HG03039 (cell line): Measurements from ENCODE around the gene GABRR3.

Source experiments
- ATAC-seq: cut with Tn5 transposase; IDR thresholded peaks from one replicate; pipeline ENCODE4 v1.9.1; 2021; ENCODE audit warnings: mild to moderate bottlenecking, moderate library complexity; ENCODE audit not compliant: unreplicated experiment

The GABRR3 gene

GRCh38 chr3:97958796-97959195 lies 76.3 kb downstream of the GABRR3 start:
- ATAC-seq = no peak

GRCh38 chr3:97958396-97958795 lies 76.7 kb downstream of the GABRR3 start:
- no peak for ATAC-seq

- no peak for ATAC-seq
Observed at GRCh38 chr3:97957617-97958311, 77.4 kb downstream of the GABRR3 start.

- ATAC-seq = no peak
Observed at GRCh38 chr3:97956051-97956450, 79.1 kb downstream of the GABRR3 start.

GRCh38 chr3:97954228-97954827 lies 80.8 kb downstream of the GABRR3 start:
- peak; percentile 62 for ATAC-seq

- ATAC-seq = no peak
Observed at GRCh38 chr3:97952872-97953271, 82.2 kb downstream of the GABRR3 start.

GRCh38 chr3:97952280-97952679 lies 82.8 kb downstream of the GABRR3 start:
- no peak for ATAC-seq

GRCh38 chr3:97950360-97950759 lies 84.8 kb downstream of the GABRR3 start:
- no peak for ATAC-seq

- ATAC-seq = no peak
Observed at GRCh38 chr3:97949743-97950142, 85.4 kb downstream of the GABRR3 start.

GRCh38 chr3:97949110-97949485 lies 86.0 kb downstream of the GABRR3 start:
- ATAC-seq = no peak

GRCh38 chr3:97948351-97949109 lies 86.6 kb downstream of the GABRR3 start:
- no peak for ATAC-seq

GRCh38 chr3:97942801-97943546 lies 92.1 kb downstream of the GABRR3 start:
- ATAC-seq = no peak

- ATAC-seq = no peak
Observed at GRCh38 chr3:97940034-97940433, 95.1 kb downstream of the GABRR3 start.

- no peak for ATAC-seq
Observed at GRCh38 chr3:97939401-97939800, 95.7 kb downstream of the GABRR3 start.

- no peak for ATAC-seq
Observed at GRCh38 chr3:97938444-97938843, 96.7 kb downstream of the GABRR3 start.

- ATAC-seq = no peak
Observed at GRCh38 chr3:97937205-97937604, 97.9 kb downstream of the GABRR3 start.

GRCh38 chr3:97935842-97936241 lies 99.3 kb downstream of the GABRR3 start:
- ATAC-seq = no peak
